Keratinocyte (primary cell): ENCODE measurements around the gene HDAC9.

Experiments
- EZH2 ChIP-seq: IDR thresholded peaks from one replicate; pipeline ENCODE4 v1.6.1; 2012; ENCODE audit warnings: inconsistent platforms, mild to moderate bottlenecking, low read length, moderate library complexity
- TF ChIP-seq, protein P1 (sequence below), 3 experiments: IDR thresholded peaks in 1 of 3; conservative IDR thresholded peaks in 1 of 3; optimal IDR thresholded peaks in 1 of 3; 2 replicates in 2 of 3; 3 replicates in 1 of 3; pipeline versions ENCODE3 to v1.5.1; 2011; ENCODE audit warnings: low read length in 3 of 3, mild to moderate bottlenecking in 3 of 3, moderate library complexity in 2 of 3, control low read depth in 1 of 3, inconsistent platforms in 1 of 3; ENCODE audit not compliant: insufficient read depth in 2 of 3; ENCODE audit errors: extremely low read depth in 1 of 3

DNA sequence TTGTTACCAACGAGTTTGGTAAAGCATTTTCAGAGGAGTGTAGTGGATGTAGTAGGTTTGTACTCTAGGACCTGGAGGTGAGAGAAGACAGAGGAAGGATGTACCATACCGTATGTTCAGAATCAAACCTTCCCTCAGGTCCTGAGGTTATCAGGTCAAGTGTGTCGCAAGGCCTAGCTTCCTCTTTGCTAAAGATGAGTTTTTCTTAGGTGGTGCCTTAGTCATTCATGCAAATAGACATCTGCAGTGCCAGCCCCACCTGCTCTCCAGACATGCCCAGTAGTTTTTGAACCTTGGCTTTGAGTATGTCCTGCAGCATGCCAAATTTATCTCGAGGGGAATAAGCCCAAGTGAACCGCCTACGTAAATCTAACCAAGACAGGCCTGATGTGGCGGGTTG, 71.3 kb downstream of the HDAC9 start:
- TF ChIP-seq, protein P1, sequence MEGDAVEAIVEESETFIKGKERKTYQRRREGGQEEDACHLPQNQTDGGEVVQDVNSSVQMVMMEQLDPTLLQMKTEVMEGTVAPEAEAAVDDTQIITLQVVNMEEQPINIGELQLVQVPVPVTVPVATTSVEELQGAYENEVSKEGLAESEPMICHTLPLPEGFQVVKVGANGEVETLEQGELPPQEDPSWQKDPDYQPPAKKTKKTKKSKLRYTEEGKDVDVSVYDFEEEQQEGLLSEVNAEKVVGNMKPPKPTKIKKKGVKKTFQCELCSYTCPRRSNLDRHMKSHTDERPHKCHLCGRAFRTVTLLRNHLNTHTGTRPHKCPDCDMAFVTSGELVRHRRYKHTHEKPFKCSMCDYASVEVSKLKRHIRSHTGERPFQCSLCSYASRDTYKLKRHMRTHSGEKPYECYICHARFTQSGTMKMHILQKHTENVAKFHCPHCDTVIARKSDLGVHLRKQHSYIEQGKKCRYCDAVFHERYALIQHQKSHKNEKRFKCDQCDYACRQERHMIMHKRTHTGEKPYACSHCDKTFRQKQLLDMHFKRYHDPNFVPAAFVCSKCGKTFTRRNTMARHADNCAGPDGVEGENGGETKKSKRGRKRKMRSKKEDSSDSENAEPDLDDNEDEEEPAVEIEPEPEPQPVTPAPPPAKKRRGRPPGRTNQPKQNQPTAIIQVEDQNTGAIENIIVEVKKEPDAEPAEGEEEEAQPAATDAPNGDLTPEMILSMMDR (optimal IDR thresholded peaks at IDR 0.05 in 1 of 3, IDR thresholded peaks at IDR 0.05 in 1 of 3, conservative IDR thresholded peaks at IDR 0.05 in 1 of 3; ENCODE audit: extremely low read depth in 1 of 3, insufficient read depth in 2 of 3, low read length in 3 of 3): no peak
- no peak for TF ChIP-seq EZH2
